Astrocyte (in vitro differentiated cells and primary cell): ENCODE measurements around the gene PCBP3.

Source experiments
- CTCF ChIP-seq: IDR thresholded peaks from 2 replicates; pipeline ENCODE4 v1.5.1; 2011; ENCODE audit warnings: low read depth, mild to moderate bottlenecking, inconsistent platforms, low read length, moderate library complexity; ENCODE audit not compliant: insufficient read depth
- EZH2 ChIP-seq: IDR thresholded peaks from 2 replicates; pipeline ENCODE4 v1.6.1; 2012; ENCODE audit warnings: mild to moderate bottlenecking, low read length, inconsistent platforms; ENCODE audit not compliant: insufficient read depth

GRCh38 chr21:45640888-45641479 is 2.5 kb upstream of the PCBP3 start:
- TF ChIP-seq CTCF = no peak
- TF ChIP-seq EZH2 = no peak
